Forelimb muscle (tissue), 1 donor: Measurements from ENCODE around the gene C10orf71. TPM values are rescaled to one million over a fixed set of nuclear protein-coding genes. Genes with fewer than 3 reads are reported as not detected.

Source experiments
- DNase-seq: peaks from one replicate; pipeline ENCODE4 v3.0.0-alpha.2; 2013; ENCODE audit warnings: low read depth
- polyA plus RNA-seq: library from polyadenylated mRNA; unstranded; fragments of 120-200 nt; gene quantifications from one replicate; pipeline ENCODE4 v1.2.1, GENCODE V29; 2013; ENCODE audit not compliant: insufficient read length

C10orf71 gene
- polyA plus RNA-seq, 1 donor: 36.6 TPM

GRCh38 chr10:49295297-49295696, 3.7 kb upstream of the C10orf71 start:
- no peak for DNase-seq

- DNase-seq: no peak
Measured at GRCh38 chr10:49296382-49296781, 2.6 kb upstream of the C10orf71 start.

GRCh38 chr10:49296836-49297235, 2.1 kb upstream of the C10orf71 start:
- no peak for DNase-seq

- no peak for DNase-seq
Measured at GRCh38 chr10:49297818-49298670, 926 bp upstream of the C10orf71 start.

GRCh38 chr10:49298671-49298982, 343 bp upstream of the C10orf71 start:
- no peak for DNase-seq

GRCh38 chr10:49299816-49300139, 808 bp downstream of the C10orf71 start:
- no peak for DNase-seq

- DNase-seq: peak; percentile 34
Measured at GRCh38 chr10:49300140-49300974, 1.4 kb downstream of the C10orf71 start.

GRCh38 chr10:49301302-49301701, 2.3 kb downstream of the C10orf71 start:
- DNase-seq: no peak

- no peak for DNase-seq
Measured at GRCh38 chr10:49302088-49302487, 3.1 kb downstream of the C10orf71 start.

GRCh38 chr10:49303711-49304110, 4.7 kb downstream of the C10orf71 start:
- DNase-seq: no peak

- DNase-seq: no peak
Measured at GRCh38 chr10:49304137-49304536, 5.2 kb downstream of the C10orf71 start.

- DNase-seq: no peak
Measured at GRCh38 chr10:49307921-49308320, 9.0 kb downstream of the C10orf71 start.

- DNase-seq: no peak
Measured at GRCh38 chr10:49308881-49309280, 9.9 kb downstream of the C10orf71 start.

GRCh38 chr10:49309691-49310411, 10.9 kb downstream of the C10orf71 start:
- DNase-seq: no peak

- no peak for DNase-seq
Measured at GRCh38 chr10:49310460-49310859, 11.5 kb downstream of the C10orf71 start.

- no peak for DNase-seq
Measured at GRCh38 chr10:49310901-49311554, 12.1 kb downstream of the C10orf71 start.

- DNase-seq: no peak
Measured at GRCh38 chr10:49311555-49312236, 12.7 kb downstream of the C10orf71 start.

GRCh38 chr10:49312246-49312869, 13.4 kb downstream of the C10orf71 start:
- no peak for DNase-seq

GRCh38 chr10:49313501-49314070, 14.6 kb downstream of the C10orf71 start:
- no peak for DNase-seq

- no peak for DNase-seq
Measured at GRCh38 chr10:49314806-49315205, 15.8 kb downstream of the C10orf71 start.
